PFSK-1 (cell line): ENCODE measurements around the gene SCMH1.

Experiments
- FOXP2 ChIP-seq: optimal IDR thresholded peaks from 2 replicates; pipeline ENCODE3; 2011; ENCODE audit warnings: borderline replicate concordance, control low read depth, inconsistent platforms; ENCODE audit not compliant: insufficient read depth; ENCODE audit errors: extremely low read length, extremely low read depth
- POLR2AphosphoS5 ChIP-seq: IDR thresholded peaks from 2 replicates; pipeline ENCODE4 v1.6.1; 2012; ENCODE audit warnings: low read depth, mild to moderate bottlenecking, control low read depth, low read length, moderate library complexity
- SIN3A ChIP-seq: IDR thresholded peaks from 2 replicates; pipeline ENCODE4 v1.6.1; 2012; ENCODE audit warnings: mild to moderate bottlenecking, low read length, moderate library complexity, borderline replicate concordance; ENCODE audit not compliant: insufficient read depth
- TAF1 ChIP-seq: IDR thresholded peaks from 2 replicates; pipeline ENCODE4 v1.6.1; 2012; ENCODE audit warnings: low read length, control low read depth, borderline replicate concordance; ENCODE audit not compliant: insufficient read depth
- TF ChIP-seq, protein P1 (sequence below), 2 experiments: IDR thresholded peaks; 2 replicates each; pipeline versions ENCODE4 v1.6.1 to v1.8.0; 2011 to 2012; ENCODE audit warnings: low read depth in 2 of 2, low read length in 2 of 2, control low read depth in 1 of 2, inconsistent platforms in 1 of 2, mild to moderate bottlenecking in 1 of 2, moderate library complexity in 1 of 2; ENCODE audit not compliant: insufficient read depth in 1 of 2

DNA sequence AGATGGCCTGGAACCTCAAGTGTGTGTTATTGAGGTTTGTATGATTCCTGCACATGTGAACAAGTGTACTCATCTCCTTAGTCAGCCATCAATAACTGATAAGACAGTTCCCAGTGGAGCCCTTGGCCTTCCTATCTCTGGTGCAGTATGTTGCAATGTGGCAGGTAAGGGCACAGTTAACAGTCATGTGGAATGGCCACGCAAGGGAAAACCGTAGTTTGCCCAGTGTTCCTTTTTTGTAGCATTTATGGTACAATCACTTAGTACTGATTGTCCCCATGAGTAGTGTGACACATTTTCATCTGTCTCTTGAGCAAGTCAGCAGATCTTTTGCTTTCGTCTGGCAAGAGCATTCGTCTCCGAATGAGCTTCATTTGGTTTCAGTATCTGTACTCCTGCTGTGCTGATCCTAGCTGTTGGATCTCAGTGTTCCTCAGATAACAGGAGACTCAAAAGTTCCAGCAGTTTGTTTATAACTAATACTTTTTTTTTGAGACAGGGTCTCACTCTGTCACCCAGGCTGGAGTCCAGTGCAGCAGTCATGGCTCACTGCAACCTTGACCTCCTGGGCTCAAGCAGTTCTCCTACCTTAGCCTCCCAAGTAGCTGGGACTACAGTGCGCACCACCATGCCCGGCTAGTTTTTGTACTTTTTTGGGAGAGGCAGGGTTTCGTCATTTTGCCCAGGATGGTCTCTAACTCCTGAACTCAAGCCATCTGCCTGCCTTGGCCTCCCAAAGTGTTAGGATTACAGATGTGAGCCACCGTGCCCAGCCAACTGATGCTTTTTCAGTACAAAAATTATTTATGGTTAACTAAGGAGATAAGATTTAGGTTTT is 254.4 kb downstream of the SCMH1 start:
- TF ChIP-seq, protein P1, sequence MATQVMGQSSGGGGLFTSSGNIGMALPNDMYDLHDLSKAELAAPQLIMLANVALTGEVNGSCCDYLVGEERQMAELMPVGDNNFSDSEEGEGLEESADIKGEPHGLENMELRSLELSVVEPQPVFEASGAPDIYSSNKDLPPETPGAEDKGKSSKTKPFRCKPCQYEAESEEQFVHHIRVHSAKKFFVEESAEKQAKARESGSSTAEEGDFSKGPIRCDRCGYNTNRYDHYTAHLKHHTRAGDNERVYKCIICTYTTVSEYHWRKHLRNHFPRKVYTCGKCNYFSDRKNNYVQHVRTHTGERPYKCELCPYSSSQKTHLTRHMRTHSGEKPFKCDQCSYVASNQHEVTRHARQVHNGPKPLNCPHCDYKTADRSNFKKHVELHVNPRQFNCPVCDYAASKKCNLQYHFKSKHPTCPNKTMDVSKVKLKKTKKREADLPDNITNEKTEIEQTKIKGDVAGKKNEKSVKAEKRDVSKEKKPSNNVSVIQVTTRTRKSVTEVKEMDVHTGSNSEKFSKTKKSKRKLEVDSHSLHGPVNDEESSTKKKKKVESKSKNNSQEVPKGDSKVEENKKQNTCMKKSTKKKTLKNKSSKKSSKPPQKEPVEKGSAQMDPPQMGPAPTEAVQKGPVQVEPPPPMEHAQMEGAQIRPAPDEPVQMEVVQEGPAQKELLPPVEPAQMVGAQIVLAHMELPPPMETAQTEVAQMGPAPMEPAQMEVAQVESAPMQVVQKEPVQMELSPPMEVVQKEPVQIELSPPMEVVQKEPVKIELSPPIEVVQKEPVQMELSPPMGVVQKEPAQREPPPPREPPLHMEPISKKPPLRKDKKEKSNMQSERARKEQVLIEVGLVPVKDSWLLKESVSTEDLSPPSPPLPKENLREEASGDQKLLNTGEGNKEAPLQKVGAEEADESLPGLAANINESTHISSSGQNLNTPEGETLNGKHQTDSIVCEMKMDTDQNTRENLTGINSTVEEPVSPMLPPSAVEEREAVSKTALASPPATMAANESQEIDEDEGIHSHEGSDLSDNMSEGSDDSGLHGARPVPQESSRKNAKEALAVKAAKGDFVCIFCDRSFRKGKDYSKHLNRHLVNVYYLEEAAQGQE (IDR thresholded peaks at IDR 0.05; ENCODE audit: insufficient read depth in 1 of 2, low read depth in 2 of 2, low read length in 2 of 2): no peak
- TF ChIP-seq TAF1 (no peak), SIN3A (no peak), POLR2AphosphoS5 (no peak), FOXP2 (no peak)
